ENCODE data around the gene EFNA5. TPM values are rescaled to one million over a fixed set of nuclear protein-coding genes. Genes with fewer than 3 reads are reported as not detected.

EFNA5 gene
- total RNA-seq, 4 donors from 2014 or later: 21.3 to 47.0 (median 29.3) TPM

- H3K27me3 ChIP-seq: no peaks in the 10 kb centered on the region
- no peak overlapping the region for H3K27ac ChIP-seq
- H3K9me3 ChIP-seq: no peaks in the 10 kb centered on the region
- no peak overlapping the region for H3K4me3 ChIP-seq
- DNase-seq (ENCODE audit: low spot score in 2 of 2): no peak
- TF ChIP-seq CTCF (IDR thresholded peaks at IDR 0.05): no peak
- no peak for TF ChIP-seq POLR2A (IDR thresholded peaks at IDR 0.05)
- no peak for TF ChIP-seq EP300 (IDR thresholded peaks at IDR 0.05)
- TF ChIP-seq POLR2AphosphoS5 (IDR thresholded peaks at IDR 0.05): no peak
- peaks cover 24% of the 10 kb centered on the region for H3K4me1 ChIP-seq
- H3K36me3 ChIP-seq: no peaks in the 10 kb centered on the region
- WGBS: 63% methylated on average over 3 of the region's 3 CpGs
These were observed 330.1 kb downstream of the EFNA5 start for GRCh38 chr5:107340631-107341030.

- no peaks in the 10 kb centered on the region for H3K27me3 ChIP-seq
- no peak for TF ChIP-seq POLR2A (IDR thresholded peaks at IDR 0.05)
- TF ChIP-seq CTCF (IDR thresholded peaks at IDR 0.05): no peak
- TF ChIP-seq EP300 (IDR thresholded peaks at IDR 0.05): no peak
- TF ChIP-seq POLR2AphosphoS5 (IDR thresholded peaks at IDR 0.05): no peak
- no peaks in the 10 kb centered on the region for H3K36me3 ChIP-seq
- H3K4me3 ChIP-seq: no peak overlapping the region
- no peak for DNase-seq (ENCODE audit: low spot score in 2 of 2)
- WGBS: 88% methylated on average over 2 of the region's 2 CpGs
- no peaks in the 10 kb centered on the region for H3K9me3 ChIP-seq
- peaks cover 24% of the 10 kb centered on the region for H3K4me1 ChIP-seq
- H3K27ac ChIP-seq: no peak overlapping the region
These were observed 332.4 kb downstream of the EFNA5 start for GRCh38 chr5:107338335-107338734.

- H3K4me1 ChIP-seq: peaks cover 22% of the 10 kb centered on the region
- H3K4me3 ChIP-seq: no peak overlapping the region
- TF ChIP-seq EP300 (IDR thresholded peaks at IDR 0.05) (no peak), POLR2AphosphoS5 (IDR thresholded peaks at IDR 0.05) (peak in 1 of 3 donors; percentile 44)
- no peak for DNase-seq (ENCODE audit: low spot score in 2 of 2)
- H3K9me3 ChIP-seq: no peaks in the 10 kb centered on the region
- no peak overlapping the region for H3K27ac ChIP-seq
- H3K36me3 ChIP-seq: no peaks in the 10 kb centered on the region
- H3K27me3 ChIP-seq: no peaks in the 10 kb centered on the region
- whole genome bisulfite sequencing: 24% methylated on average over 1 of the region's 1 CpG
These were observed 333.5 kb downstream of the EFNA5 start for GRCh38 chr5:107337281-107337680.

GRCh38 chr5:107331882-107332281 lies 338.9 kb downstream of the EFNA5 start:
- DNase-seq (ENCODE audit: low spot score in 2 of 2): no peak
- Histone ChIP-seq H3K9me3 (no peaks in the 10 kb centered on the region), H3K36me3 (no peaks in the 10 kb centered on the region), H3K27me3 (no peaks in the 10 kb centered on the region), H3K4me3 (no peak overlapping the region), H3K27ac (peak overlapping the region; percentile 68), H3K4me1 (peaks cover 9% of the 10 kb centered on the region)
- 65% methylated on average over 2 of the region's 2 CpGs for WGBS
- TF ChIP-seq POLR2A (IDR thresholded peaks at IDR 0.05): no peak
- TF ChIP-seq EP300 (IDR thresholded peaks at IDR 0.05): no peak
- TF ChIP-seq CTCF (IDR thresholded peaks at IDR 0.05): no peak
- no peak for TF ChIP-seq POLR2AphosphoS5 (IDR thresholded peaks at IDR 0.05)

- no peak for DNase-seq (ENCODE audit: low spot score in 2 of 2)
- TF ChIP-seq POLR2A (IDR thresholded peaks at IDR 0.05) (no peak), CTCF (IDR thresholded peaks at IDR 0.05) (no peak), POLR2AphosphoS5 (IDR thresholded peaks at IDR 0.05) (no peak), EP300 (IDR thresholded peaks at IDR 0.05) (no peak)
- H3K36me3 ChIP-seq: no peaks in the 10 kb centered on the region
- no peaks in the 10 kb centered on the region for H3K27me3 ChIP-seq
- H3K4me1 ChIP-seq: peaks cover 3% of the 10 kb centered on the region
- no peak overlapping the region for H3K4me3 ChIP-seq
- 87% methylated on average over 1 of the region's 1 CpG for WGBS
- no peaks in the 10 kb centered on the region for H3K9me3 ChIP-seq
- H3K27ac ChIP-seq: peak overlapping the region; percentile 68
These were observed 339.4 kb downstream of the EFNA5 start for GRCh38 chr5:107331312-107331711.

GRCh38 chr5:107330903-107331302 lies 339.8 kb downstream of the EFNA5 start:
- peak overlapping the region; percentile 68 for H3K27ac ChIP-seq
- DNase-seq (ENCODE audit: low spot score in 2 of 2): no peak
- no peak overlapping the region for H3K4me3 ChIP-seq
- TF ChIP-seq POLR2A (IDR thresholded peaks at IDR 0.05) (no peak), POLR2AphosphoS5 (IDR thresholded peaks at IDR 0.05) (no peak), EP300 (IDR thresholded peaks at IDR 0.05) (no peak), CTCF (IDR thresholded peaks at IDR 0.05) (no peak)
- H3K4me1 ChIP-seq: peaks cover 3% of the 10 kb centered on the region
- no peaks in the 10 kb centered on the region for H3K36me3 ChIP-seq
- H3K9me3 ChIP-seq: no peaks in the 10 kb centered on the region
- 86% methylated on average over 9 of the region's 9 CpGs for WGBS
- H3K27me3 ChIP-seq: no peaks in the 10 kb centered on the region

Measured in suprapubic skin (tissue), 4 donors.